Forelimb muscle (tissue), 1 donor: ENCODE measurements around the gene TRAPPC3. TPM values are rescaled to one million over a fixed set of nuclear protein-coding genes. Genes with fewer than 3 reads are reported as not detected.

Experiments
- polyA plus RNA-seq: library from polyadenylated mRNA; unstranded; fragments of 120-200 nt; gene quantifications from one replicate; pipeline ENCODE4 v1.2.1, GENCODE V29; 2013; ENCODE audit not compliant: insufficient read length

Gene TRAPPC3
- polyA plus RNA-seq, 1 donor = 31.9 TPM

Other genes starting within 250 kb of the TRAPPC3 start
- 8.6 TPM for gene AGO3, start 218.4 kb downstream of the TRAPPC3 start, polyA plus RNA-seq
- 0.24 TPM for gene TEKT2, start 65.4 kb downstream of the TRAPPC3 start, polyA plus RNA-seq
- 24.5 TPM for gene ADPRS, start 60.6 kb downstream of the TRAPPC3 start, polyA plus RNA-seq
- gene COL8A2, start 24.3 kb downstream of the TRAPPC3 start, polyA plus RNA-seq = 8.9 TPM
- gene MAP7D1, start 6.7 kb upstream of the TRAPPC3 start, polyA plus RNA-seq = 148 TPM
- 91.2 TPM for gene THRAP3, start 75.0 kb upstream of the TRAPPC3 start, polyA plus RNA-seq
- gene SH3D21, start 156.9 kb upstream of the TRAPPC3 start, polyA plus RNA-seq = 2.8 TPM
- gene EVA1B, start 174.2 kb upstream of the TRAPPC3 start, polyA plus RNA-seq = 29.6 TPM
- gene STK40, start 236.4 kb upstream of the TRAPPC3 start, polyA plus RNA-seq = 24.2 TPM
- gene LSM10, start 248.4 kb upstream of the TRAPPC3 start, polyA plus RNA-seq = 24.0 TPM